ENCODE data around the gene BLOC1S5.
"Not testable (repeated sequence)": the region's sequence is repeated elsewhere in the genome, so short reads cannot be mapped to it uniquely, and the experiment has no call there.

Gene BLOC1S5

DNA sequence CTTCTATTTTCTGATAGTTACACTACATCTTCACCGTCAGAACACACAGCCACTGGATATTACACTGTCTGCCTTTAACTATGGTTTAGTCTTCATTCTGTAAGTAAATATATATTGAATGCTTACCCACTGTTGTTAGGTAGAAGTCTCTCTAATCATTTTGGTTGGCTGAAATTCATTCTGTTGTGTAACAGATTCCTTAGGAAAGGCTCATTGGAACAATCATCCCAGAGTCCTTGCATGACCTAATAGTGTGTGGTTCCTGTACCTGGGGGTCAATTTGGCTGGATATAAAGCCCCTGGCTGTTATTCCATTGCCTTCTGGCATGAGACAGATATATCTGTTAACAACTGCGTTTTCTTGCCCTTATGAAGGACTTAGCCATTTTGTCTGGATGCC, 9.9 kb downstream of the BLOC1S5 start:
- Histone ChIP-seq H3K27ac (ENCODE audit: low read length) (no peak overlapping the region), H3K36me3 (replicated peaks; ENCODE audit: low read depth, low read length) (peaks cover 10% of the 10 kb centered on the region), H3K9me3 (ENCODE audit: insufficient read depth, low read length) (no peaks in the 10 kb centered on the region), H4K20me1 (ENCODE audit: insufficient read depth, low read length) (no peaks in the 10 kb centered on the region), H3K4me1 (ENCODE audit: low read length) (no peaks in the 10 kb centered on the region), H2AFZ (ENCODE audit: low read depth, low read length) (no peak overlapping the region), H3K4me3 (ENCODE audit: low read length) (no peak overlapping the region), H3K4me2 (ENCODE audit: low read length) (no peak overlapping the region), H3K9ac (ENCODE audit: low read length) (no peak overlapping the region), H3K79me2 (ENCODE audit: low read length) (no peaks in the 10 kb centered on the region), H3K27me3 (ENCODE audit: low read depth, low read length) (no peaks in the 10 kb centered on the region)
- TF ChIP-seq EZH2phosphoT487 (IDR thresholded peaks at IDR 0.05; ENCODE audit: low read depth) = no peak
- TF ChIP-seq CTCF (IDR thresholded peaks at IDR 0.05; ENCODE audit: low read depth, low read length) = no peak

DNA sequence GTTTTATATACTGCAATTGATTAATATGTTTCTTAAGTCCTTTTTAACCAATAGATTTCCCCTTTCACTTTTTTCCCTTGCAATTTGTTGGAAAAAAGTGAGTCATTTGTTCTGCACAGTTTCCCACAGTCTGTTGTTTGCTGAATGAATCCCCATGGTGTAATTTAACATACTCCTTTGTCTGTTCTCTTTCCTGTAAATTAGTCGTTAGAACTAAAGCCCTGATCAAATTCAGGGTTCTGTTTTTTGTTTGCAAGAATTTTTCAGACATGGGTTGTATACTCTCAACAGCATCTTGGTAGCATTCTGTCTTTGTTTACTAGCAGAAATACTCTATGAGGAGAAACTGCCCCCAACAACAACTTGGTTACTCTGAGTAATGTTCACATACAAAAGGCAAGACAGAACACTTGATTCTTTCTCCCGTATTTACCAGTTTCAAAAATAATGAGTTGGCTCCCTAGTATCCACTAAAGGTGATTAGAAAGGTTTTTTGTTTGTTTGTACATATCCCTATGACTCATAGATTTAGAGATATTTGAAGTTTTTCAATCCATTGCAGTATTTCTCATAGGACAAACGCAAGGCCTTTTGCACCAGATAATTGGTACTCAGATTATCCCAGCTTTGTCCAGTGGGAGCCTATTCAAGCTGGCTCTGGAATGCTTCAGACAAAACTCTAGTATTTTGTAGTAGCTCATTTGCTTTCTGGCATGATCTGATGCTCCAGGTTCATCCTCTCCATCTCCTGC, 16.5 kb downstream of the BLOC1S5 start:
- no peak overlapping the region for H3K4me3 ChIP-seq (ENCODE audit: low read length)
- H3K79me2 ChIP-seq (ENCODE audit: low read length) = no peaks in the 10 kb centered on the region
- H3K4me2 ChIP-seq (ENCODE audit: low read length) = no peak overlapping the region
- TF ChIP-seq EZH2phosphoT487 (IDR thresholded peaks at IDR 0.05; ENCODE audit: low read depth) (no peak), CTCF (IDR thresholded peaks at IDR 0.05; ENCODE audit: low read depth, low read length) (no peak)
- no peaks in the 10 kb centered on the region for H3K9me3 ChIP-seq (ENCODE audit: insufficient read depth, low read length)
- H3K9ac ChIP-seq (ENCODE audit: low read length) = no peak overlapping the region
- H3K4me1 ChIP-seq (ENCODE audit: low read length) = no peaks in the 10 kb centered on the region
- no peaks in the 10 kb centered on the region for H4K20me1 ChIP-seq (ENCODE audit: insufficient read depth, low read length)
- H3K27me3 ChIP-seq (ENCODE audit: low read depth, low read length) = no peaks in the 10 kb centered on the region
- H3K27ac ChIP-seq (ENCODE audit: low read length) = no peak overlapping the region
- no peaks in the 10 kb centered on the region for H3K36me3 ChIP-seq (replicated peaks; ENCODE audit: low read depth, low read length)
- H2AFZ ChIP-seq (ENCODE audit: low read depth, low read length) = no peak overlapping the region

DNA sequence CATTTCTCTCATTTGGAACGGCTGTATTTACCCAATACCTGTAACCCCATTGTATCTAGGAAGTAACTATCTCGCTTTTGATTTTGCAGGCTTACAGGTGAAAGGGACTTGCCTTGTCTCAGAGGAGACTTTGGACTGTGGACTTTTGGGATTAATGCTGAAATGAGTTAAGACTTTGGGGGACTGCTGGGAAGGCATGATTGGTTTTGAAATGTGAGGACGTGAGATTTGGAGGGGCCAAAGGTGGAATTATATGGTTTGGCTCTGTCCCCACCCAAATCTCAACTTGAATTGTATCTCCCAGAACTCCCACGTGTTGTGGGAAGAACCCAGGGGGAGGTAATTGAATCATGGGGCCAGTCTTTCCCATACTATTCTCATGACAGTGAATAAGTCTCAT, 18.4 kb downstream of the BLOC1S5 start:
- not testable (repeated sequence) for H4K20me1 ChIP-seq (ENCODE audit: insufficient read depth, low read length); H3K79me2 ChIP-seq (ENCODE audit: low read length); H3K27ac ChIP-seq (ENCODE audit: low read length); H2AFZ ChIP-seq (ENCODE audit: low read depth, low read length); H3K4me1 ChIP-seq (ENCODE audit: low read length); H3K27me3 ChIP-seq (ENCODE audit: low read depth, low read length); H3K36me3 ChIP-seq (replicated peaks; ENCODE audit: low read depth, low read length); H3K9ac ChIP-seq (ENCODE audit: low read length); H3K4me2 ChIP-seq (ENCODE audit: low read length); H3K9me3 ChIP-seq (ENCODE audit: insufficient read depth, low read length); H3K4me3 ChIP-seq (ENCODE audit: low read length)

- Histone ChIP-seq H3K9ac (ENCODE audit: low read length) (no peak overlapping the region), H3K27me3 (ENCODE audit: low read depth, low read length) (no peaks in the 10 kb centered on the region), H3K27ac (ENCODE audit: low read length) (no peak overlapping the region), H3K36me3 (replicated peaks; ENCODE audit: low read depth, low read length) (peaks cover 11% of the 10 kb centered on the region), H3K9me3 (ENCODE audit: insufficient read depth, low read length) (no peaks in the 10 kb centered on the region), H3K4me1 (ENCODE audit: low read length) (no peaks in the 10 kb centered on the region), H3K79me2 (ENCODE audit: low read length) (no peaks in the 10 kb centered on the region), H4K20me1 (ENCODE audit: insufficient read depth, low read length) (no peaks in the 10 kb centered on the region), H3K4me2 (ENCODE audit: low read length) (no peak overlapping the region), H3K4me3 (ENCODE audit: low read length) (no peak overlapping the region), H2AFZ (ENCODE audit: low read depth, low read length) (no peak overlapping the region)
- no peak for TF ChIP-seq EZH2phosphoT487 (IDR thresholded peaks at IDR 0.05; ENCODE audit: low read depth)
- TF ChIP-seq CTCF (IDR thresholded peaks at IDR 0.05; ENCODE audit: low read depth, low read length) = no peak
Measured at GRCh38 chr6:8043221-8043620, 21.0 kb downstream of the BLOC1S5 start.

All from OCI-LY3 (cell line).